SKM-1 (cell line): Measurements from ENCODE around the gene GDA.

ENCODE experiments used
- DNase-seq: peaks from one replicate; lab custom pipeline; 2025; ENCODE audit not compliant: unreplicated experiment; lab: John Stamatoyannopoulos, UW

GDA gene

DNA sequence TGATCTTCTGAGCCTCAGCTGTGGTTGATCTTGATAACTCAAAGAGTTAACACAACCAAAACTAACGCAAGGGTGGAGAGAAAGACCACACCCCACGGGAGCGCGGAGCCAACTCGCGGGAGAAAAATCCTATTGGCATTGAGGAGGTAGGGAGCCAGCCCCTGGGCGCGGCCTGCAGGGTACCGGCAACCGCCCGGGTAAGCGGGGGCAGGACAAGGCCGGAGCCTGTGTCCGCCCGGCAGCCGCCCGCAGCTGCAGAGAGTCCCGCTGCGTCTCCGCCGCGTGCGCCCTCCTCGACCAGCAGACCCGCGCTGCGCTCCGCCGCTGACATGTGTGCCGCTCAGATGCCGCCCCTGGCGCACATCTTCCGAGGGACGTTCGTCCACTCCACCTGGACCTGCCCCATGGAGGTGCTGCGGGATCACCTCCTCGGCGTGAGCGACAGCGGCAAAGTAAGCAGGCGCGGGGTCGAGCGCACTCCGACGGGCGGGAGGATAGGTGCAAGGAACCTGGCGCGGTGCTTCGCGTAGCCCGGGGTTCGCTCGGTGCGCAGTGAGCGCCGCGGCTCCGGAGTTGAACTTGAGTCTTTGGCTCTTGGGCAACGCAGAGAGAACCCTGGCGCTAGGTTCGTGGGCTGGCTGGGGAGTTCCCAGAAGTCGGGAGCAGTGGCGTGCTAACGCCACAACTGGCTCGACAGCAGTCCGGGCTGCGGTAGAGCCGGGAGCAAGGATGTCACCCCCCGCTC, at the start of gene GDA:
GDA (plus strand) TSS at position 210 of the 745 bp plus-strand sequence; CDS start at position 330, 120 bp downstream.
- no peak for DNase-seq

DNA sequence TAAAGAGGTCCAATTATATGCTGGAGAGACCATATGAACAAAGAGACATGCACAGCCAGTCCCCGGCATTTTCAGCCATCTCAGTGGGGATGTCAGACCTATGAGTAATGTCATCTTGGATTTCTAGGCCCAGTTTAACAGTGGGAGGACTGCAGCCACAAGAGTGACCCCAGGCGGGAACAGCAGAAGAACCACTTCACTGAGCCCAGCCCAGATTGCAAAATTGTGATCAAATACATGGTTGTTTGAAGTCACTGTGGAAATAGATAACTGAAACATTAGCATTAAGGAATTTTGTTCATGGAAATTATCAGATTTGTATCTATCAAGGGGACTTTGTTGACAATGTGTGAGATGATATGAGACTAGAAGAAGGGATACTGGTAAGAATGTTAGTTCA, 46.7 kb upstream of the GDA start:
- DNase-seq: no peak

GRCh38 chr9:72113056-72113455, 36.2 kb upstream of the GDA start:
- DNase-seq: no peak

- no peak for DNase-seq
Measured at GRCh38 chr9:72119853-72120252, 29.4 kb upstream of the GDA start.

DNA sequence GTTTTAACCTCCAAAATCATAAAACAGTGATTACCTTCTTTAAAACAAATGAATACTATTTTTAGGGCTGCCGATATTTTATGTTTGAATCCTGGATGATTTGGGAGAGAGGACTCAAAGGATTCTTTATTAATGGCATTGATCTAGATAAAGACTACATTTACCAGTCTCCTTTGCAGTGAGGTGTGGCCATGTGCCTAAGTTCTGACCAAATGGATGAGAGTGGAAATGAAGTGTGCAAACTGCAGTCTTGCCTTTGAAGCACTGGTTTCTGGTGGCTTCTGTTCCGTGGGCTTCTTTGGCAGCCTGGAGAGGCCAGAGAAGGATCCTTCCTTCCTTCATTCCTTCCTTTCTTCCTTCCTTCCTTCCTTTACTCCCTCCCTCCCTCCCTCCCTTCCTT, 24.3 kb upstream of the GDA start:
- DNase-seq: no peak

DNA sequence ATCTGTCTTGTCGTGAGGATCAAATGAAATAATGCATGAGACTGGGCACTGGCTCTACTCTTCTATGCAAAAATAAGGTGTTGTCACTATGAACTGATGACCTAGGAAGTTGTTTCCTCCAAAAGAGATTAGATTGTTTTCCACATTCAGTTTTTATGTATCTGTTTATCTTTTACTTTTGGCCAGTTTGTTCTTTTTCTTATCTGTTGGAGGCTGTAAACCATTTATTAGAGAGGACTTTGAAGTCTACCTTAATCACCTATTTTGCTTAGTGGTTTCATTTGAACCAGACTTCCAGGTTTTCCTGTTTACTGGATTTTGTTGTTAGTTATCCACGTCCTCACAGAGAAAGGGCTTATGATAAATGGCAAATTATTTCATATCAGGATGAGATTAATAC, 21.5 kb upstream of the GDA start:
- DNase-seq: no peak

GRCh38 chr9:72128526-72128925, 20.7 kb upstream of the GDA start:
- DNase-seq: no peak

DNA sequence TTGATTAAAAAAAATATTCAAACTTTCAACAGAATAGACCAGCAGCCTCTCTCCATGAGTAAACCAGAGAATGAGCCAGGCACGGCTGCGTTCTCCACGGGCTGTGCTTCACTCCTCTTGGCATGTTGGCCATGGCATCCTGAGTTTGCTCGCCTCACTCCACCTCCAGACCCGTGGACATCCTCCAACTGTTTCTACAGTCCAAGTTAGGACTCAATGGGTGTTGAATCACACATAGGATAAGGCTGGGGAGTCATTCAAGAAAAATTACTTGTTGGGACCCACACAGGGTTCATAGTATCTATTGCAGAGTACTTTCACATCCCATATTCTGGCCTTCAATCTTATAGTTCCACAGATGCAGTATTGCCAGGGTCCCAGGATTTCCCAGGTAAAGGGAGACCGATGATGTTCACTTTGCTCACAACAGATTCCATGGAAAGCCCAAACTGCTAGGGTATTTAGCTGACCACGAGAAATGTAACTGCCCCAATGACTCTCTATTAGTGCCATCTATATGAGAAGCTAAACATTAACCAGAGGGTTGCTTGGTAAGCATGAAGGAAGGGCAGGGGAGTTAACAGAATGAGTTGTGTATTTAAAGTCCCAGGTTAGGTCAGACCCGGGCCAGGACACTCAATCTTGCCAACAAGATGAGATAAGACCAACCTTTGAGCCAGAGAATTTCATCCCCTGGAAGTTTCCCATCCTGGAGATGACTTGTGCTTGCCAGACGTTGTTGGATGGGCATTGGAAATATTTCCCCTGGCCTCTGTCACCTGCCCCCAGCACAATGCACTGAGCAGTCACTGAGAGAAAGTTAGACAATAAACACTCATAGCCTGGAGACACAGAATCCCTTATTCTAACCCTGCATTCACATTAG, 19.7 kb upstream of the GDA start:
- no peak for DNase-seq

GRCh38 chr9:72130321-72130720, 18.9 kb upstream of the GDA start:
- DNase-seq: no peak

GRCh38 chr9:72131206-72131605, 18.0 kb upstream of the GDA start:
- DNase-seq: no peak

GRCh38 chr9:72132052-72132451, 17.2 kb upstream of the GDA start:
- DNase-seq: no peak

DNA sequence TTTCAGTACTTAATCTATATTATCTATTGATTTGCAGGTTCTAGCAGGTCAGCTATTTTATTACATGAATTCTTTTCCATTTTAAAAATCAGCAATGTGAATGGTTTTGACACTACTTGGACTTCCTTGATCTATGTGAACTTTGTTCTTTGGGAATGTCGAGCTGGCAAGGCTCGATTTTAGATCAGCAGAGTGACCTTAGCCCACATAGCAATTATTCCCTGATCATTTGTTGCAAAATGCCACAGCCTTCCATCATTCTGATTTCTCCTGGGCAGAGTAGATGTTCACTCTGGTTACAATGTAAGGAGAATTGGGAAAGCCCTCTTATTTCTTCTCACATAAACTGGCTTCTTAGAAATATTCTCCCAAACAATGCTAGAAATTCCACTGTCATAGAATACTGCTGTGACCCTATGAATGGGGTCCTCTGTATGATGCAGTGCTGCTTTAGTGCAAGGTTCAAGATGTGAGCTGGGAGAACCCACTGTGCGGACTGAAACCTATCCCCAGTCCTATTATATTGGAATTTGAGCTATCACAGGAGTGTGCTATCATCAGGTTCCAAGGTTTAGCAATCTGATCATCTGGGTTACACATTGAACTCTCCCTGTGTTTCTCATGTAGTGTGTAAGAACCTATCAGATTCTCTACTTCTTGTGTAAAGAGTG, 15.7 kb upstream of the GDA start:
- DNase-seq: no peak

GRCh38 chr9:72134801-72135200, 14.4 kb upstream of the GDA start:
- DNase-seq: no peak

- DNase-seq: no peak
Measured at GRCh38 chr9:72137697-72138365, 11.4 kb upstream of the GDA start.

GRCh38 chr9:72139226-72139625, 10.0 kb upstream of the GDA start:
- DNase-seq: no peak

DNA sequence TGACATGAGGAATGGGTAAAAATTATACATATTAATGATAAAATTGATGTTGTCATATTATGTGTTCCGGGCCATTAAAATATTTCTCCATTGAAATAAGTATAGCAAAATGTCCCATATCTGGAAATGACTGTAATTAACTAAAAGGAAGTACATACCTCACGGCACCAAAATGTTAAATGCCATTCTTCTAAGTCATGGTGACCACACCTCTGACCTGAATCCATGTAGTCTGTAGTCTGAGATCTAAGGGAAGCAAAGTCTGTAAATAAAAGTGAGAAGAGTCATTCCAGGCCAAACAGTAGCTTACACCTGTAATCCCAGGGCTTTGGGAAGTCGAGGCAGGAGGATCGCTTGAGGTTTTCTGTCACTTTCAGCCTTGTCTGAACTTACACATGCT, 8.7 kb upstream of the GDA start:
- DNase-seq: no peak

DNA sequence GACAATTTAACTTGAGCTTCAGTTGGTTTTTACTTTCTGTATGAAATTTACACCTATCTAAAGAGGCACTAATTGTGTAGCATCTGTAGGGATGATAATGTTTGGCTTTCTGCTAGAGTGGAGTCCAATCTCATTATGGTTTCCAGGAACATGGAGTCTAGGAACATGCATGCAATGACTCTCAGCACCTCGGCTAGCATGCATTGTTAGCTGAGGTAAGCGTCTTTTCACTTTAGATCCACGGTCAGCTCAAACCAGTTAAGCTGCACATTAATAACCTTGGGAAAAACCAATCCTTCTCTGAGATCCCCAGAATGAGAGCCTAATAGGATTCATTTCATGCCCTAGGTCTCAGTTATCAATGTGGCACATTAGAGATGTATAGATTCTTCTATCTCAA, 7.8 kb upstream of the GDA start:
- DNase-seq: no peak

DNA sequence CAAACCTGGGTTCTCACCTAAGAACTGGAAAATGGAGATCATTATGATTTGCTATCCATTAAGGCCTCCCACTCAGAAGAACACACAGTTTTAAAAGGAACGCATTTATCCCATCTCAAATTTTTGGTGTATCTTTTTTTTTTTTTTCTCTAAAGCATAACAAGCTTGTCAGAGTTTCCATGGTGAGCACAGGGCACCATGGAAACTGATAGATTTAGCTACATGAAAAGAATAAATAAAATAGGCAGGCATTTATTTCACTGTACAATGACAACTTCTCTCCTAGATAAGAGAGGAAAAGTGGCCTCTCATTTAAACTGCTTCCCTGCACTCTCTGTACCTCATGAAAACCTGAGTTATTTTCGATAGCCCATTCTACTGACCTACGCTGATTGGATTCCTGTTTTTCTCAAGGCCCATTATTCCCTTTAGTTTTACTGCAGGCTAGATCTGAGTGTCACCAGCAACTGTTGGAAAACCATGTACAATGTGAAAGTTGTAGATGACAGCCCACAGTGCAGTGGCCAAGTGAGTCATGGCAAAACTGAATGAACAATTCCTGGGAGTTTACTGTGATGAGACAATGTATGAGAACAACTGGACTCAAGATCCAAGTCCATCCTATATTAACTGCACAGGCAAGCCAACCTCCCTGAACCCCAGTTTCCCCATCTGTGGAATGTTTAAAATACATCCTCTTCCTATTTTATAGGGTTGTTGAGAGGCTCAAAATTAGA, 4.3 kb upstream of the GDA start:
- DNase-seq: no peak

- no peak for DNase-seq
Measured at GRCh38 chr9:72145733-72146505, 3.3 kb upstream of the GDA start.

- no peak for DNase-seq
Measured at GRCh38 chr9:72147676-72148075, 1.6 kb upstream of the GDA start.
